OCI-LY3 (cell line): ENCODE results near the gene DSCAM.

Experiments
- EZH2phosphoT487 ChIP-seq: fragments of 200-600 bp; shearing (Covaris generic); IDR thresholded peaks from 2 replicates; pipeline ENCODE4 v1.6.1; 2018; ENCODE audit warnings: antibody characterized with exemption, mixed run types, low read depth
- TF ChIP-seq, protein P1 (sequence below): fragments of 200-600, 300-600 bp; sonication (generic); IDR thresholded peaks from 2 replicates; pipeline ENCODE4 v1.5.1; 2014; ENCODE audit warnings: antibody characterized with exemption, low read length, low read depth

DNA sequence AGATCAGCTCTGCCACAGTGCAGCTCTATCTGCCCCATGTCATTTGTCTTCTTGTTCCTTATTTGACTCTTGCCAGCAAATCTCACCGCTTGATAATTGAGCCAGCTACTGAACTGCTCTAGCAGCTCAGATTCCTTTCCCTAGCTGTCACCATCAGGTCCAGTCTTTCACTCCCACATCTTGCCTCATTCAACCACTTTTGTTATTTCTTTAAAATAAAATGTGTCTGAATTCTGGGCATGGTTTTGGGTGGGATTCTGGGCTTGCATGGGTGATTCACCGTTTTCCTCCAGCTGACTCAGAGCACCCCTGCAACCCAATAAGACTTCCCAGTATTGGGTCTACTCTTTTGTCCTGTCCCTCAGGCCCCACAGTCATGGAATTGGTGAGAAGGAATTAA, 215.7 kb downstream of the DSCAM start:
- TF ChIP-seq, protein P1, sequence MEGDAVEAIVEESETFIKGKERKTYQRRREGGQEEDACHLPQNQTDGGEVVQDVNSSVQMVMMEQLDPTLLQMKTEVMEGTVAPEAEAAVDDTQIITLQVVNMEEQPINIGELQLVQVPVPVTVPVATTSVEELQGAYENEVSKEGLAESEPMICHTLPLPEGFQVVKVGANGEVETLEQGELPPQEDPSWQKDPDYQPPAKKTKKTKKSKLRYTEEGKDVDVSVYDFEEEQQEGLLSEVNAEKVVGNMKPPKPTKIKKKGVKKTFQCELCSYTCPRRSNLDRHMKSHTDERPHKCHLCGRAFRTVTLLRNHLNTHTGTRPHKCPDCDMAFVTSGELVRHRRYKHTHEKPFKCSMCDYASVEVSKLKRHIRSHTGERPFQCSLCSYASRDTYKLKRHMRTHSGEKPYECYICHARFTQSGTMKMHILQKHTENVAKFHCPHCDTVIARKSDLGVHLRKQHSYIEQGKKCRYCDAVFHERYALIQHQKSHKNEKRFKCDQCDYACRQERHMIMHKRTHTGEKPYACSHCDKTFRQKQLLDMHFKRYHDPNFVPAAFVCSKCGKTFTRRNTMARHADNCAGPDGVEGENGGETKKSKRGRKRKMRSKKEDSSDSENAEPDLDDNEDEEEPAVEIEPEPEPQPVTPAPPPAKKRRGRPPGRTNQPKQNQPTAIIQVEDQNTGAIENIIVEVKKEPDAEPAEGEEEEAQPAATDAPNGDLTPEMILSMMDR: no peak
- no peak for TF ChIP-seq EZH2phosphoT487
